HG02610 (cell line): Measurements from ENCODE around the gene SPANXN3.
"Not testable (repeated sequence)": the region's sequence is repeated elsewhere in the genome, so short reads cannot be mapped to it uniquely, and the experiment has no call there.

ENCODE experiments used
- ATAC-seq: cut with Tn5 transposase; IDR thresholded peaks from one replicate; pipeline ENCODE4 v1.9.1; 2021; ENCODE audit warnings: mild to moderate bottlenecking, moderate library complexity; ENCODE audit not compliant: unreplicated experiment

Gene SPANXN3, protein sequence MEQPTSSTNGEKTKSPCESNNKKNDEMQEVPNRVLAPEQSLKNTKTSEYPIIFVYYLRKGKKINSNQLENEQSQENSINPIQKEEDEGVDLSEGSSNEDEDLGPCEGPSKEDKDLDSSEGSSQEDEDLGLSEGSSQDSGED

DNA sequence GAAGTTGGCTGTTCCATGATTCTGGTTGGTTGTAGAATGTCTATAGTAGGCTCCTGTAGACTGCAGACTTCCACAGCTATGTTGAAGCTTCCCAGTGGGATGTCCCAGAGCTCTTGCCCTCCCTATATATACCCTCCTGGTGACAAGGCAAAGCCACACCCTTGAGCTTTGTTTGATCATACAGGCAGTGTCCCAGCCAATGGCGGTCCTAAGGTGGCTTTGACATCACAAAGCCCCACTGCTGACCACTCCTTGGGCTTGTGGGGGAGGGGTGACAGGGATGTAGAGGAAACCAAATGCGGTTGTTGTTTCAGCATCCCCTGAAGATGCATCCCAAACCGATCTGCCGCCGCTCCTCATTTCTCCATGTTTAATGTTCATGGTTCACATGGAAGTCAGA lies at the start of gene SPANXN3:
Gene SPANXN3 (minus strand): TSS at position 101 of the 400 bp plus-strand sequence. CDS start 84 bp downstream, at position 17.
- not testable (repeated sequence) for ATAC-seq

DNA sequence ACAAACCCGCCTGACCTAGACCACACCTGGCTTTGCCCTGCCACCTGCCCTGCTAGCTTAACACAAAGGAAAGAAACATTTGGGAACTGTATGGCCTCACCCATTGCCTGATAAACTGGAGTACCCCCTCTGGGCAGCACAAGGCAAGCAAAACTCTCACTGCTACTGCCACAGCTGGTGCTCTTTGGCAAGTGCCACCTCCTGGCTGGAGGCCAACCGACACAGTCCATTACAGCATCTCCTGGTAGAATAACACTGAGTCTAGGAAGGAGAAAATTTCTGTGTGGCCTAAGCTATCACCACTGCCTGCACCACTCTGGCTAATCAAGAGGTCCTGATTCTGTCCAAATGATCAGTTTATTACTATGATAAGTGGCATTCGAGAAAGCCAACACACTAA lies 18.9 kb upstream of the SPANXN3 start:
- ATAC-seq, result no peak

GRCh38 chrX:143502196-143502595 lies 15.1 kb downstream of the SPANXN3 start:
- not testable (repeated sequence) for ATAC-seq

GRCh38 chrX:143500751-143501150 lies 16.5 kb downstream of the SPANXN3 start:
- no peak for ATAC-seq

DNA sequence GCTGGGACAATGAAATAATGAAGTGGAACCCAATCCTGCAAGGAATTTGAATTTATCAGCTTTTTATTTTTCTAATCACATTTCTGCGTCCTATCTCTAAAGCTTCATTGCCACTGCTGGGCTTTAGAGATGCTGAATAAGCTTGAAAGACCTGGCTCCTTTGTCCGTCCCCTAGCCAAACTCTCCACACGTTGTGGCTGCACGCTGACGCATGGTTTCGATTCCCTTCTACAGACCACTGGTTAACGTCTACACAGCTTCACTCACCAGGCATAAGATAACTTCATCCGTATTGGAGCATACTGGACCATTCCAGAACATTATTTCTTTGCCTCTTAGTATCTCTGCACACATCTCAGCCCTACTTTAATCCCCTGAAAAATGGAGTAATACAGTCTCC lies 31.2 kb downstream of the SPANXN3 start:
- ATAC-seq, result no peak

DNA sequence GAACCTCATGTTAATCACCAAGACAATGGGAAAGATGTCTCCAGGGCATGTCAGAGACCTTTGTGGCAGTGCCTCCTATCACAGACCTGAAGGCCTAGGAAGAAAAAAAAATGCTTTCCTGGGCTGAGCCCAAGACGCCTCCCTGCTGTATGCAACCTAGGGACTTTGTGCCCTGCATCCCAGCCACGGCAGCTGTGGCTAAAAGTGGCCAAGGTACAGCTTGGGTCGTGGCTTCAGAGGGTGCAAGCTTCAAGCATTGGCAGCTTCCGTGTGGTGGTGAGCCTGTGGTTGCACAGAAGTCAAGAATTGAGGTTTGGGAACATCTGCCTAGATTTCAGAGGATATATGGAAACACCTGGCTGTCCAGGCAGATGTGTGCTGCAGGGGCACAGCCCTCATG lies 40.5 kb downstream of the SPANXN3 start:
- no peak for ATAC-seq

GRCh38 chrX:143472347-143472938 lies 44.8 kb downstream of the SPANXN3 start:
- no peak for ATAC-seq

DNA sequence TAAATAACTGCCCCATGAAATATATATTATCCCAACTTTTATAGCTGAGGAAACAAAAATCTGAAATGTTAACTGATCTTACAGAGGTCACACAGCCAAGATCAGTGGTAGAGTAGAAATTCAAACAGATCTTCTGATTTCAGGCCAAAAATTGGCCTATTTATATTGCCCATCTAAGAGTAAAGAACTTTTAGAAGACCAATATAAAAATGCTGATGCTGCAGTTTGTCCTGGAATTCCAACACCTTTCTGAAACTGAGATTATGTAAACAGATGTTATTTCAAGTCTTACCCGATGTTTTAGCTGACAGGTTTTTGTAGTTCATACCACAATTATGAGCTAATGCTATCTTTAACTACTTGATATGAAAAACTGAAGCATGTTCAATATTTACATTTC lies 51.1 kb downstream of the SPANXN3 start:
- no peak for ATAC-seq

- ATAC-seq, result no peak
Observed at GRCh38 chrX:143462696-143463095, 54.6 kb downstream of the SPANXN3 start.

DNA sequence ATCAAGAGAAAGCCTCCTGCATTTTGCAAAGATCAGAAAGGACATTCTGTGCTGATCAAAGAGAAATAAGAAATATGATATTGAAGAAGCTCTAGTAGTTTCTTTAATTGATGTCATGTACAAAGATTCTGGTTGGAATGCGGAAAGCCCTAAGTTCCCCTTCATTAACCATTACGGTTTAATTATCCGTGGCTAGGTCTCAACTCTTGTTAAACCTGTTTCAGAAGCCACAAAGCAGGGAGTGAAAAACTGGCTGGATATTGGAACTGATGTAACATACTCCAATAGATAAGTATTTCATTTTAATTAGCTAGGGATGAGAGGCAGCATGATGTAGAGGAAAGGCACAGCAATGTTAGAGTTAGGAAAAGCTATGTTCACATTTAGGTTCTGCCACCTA lies 55.7 kb downstream of the SPANXN3 start:
- no peak for ATAC-seq
